Endothelial cell (in vitro differentiated cells): ENCODE data around the gene CLDN8. TPM values are rescaled to one million over a fixed set of nuclear protein-coding genes. Genes with fewer than 3 reads are reported as not detected.
A peak's percentile ranks its signal among the peaks of the same experiment; 100 is the strongest.

ENCODE experiments used
- DNase-seq: peaks from one replicate; pipeline ENCODE4 v3.0.0; 2021; ENCODE audit warnings: low spot score
- H3K27ac Mint-ChIP-seq: one replicate; pipeline ENCODE4 v1.8.0; 2021; ENCODE audit warnings: mixed read lengths, inconsistent platforms; ENCODE audit not compliant: unreplicated experiment
- H3K27me3 Mint-ChIP-seq: one replicate; pipeline ENCODE4 v1.8.0; 2021; ENCODE audit warnings: mild to moderate bottlenecking, moderate library complexity, mixed read lengths, inconsistent platforms; ENCODE audit not compliant: unreplicated experiment
- H3K36me3 Mint-ChIP-seq: one replicate; pipeline ENCODE4 v1.8.0; 2021; ENCODE audit warnings: mild to moderate bottlenecking, low read depth, mixed read lengths, inconsistent platforms; ENCODE audit not compliant: unreplicated experiment
- H3K4me1 Mint-ChIP-seq: one replicate; pipeline ENCODE4 v1.8.0; 2021; ENCODE audit warnings: mild to moderate bottlenecking, mixed read lengths, inconsistent platforms; ENCODE audit not compliant: unreplicated experiment
- H3K4me3 Mint-ChIP-seq: one replicate; pipeline ENCODE4 v1.8.0; 2021; ENCODE audit warnings: mild to moderate bottlenecking, mixed read lengths, inconsistent platforms; ENCODE audit not compliant: unreplicated experiment
- H3K9me3 Mint-ChIP-seq: one replicate; pipeline ENCODE4 v1.8.0; 2021; ENCODE audit warnings: mixed read lengths, inconsistent platforms; ENCODE audit not compliant: unreplicated experiment
- total RNA-seq: library from RNA; stranded (reverse); fragmentation: NEBNext Ultra II Directional; extraction: Animal tissue kit (Norgen Biotek cat#: 25700); gene quantifications from one replicate; pipeline ENCODE4 v1.2.1, GENCODE V29; 2021; ENCODE audit not compliant: unreplicated experiment
- TF ChIP-seq, protein P1 (sequence below): fragments of 200-600 bp; sonication (generic); IDR thresholded peaks from one replicate; pipeline ENCODE4 v1.5.0; 2021; ENCODE audit warnings: antibody characterized with exemption; ENCODE audit not compliant: unreplicated experiment

CLDN8 gene
- total RNA-seq, 1 donor from 2014 or later: not detected

GRCh38 chr21:30209601-30210000 is 6.3 kb downstream of the CLDN8 start:
- no peak for DNase-seq
- Mint-ChIP-seq H3K27me3 (no peaks in the 10 kb centered on the region), H3K4me3 (no peak overlapping the region), H3K36me3 (no peaks in the 10 kb centered on the region), H3K27ac (no peak overlapping the region), H3K9me3 (no peaks in the 10 kb centered on the region), H3K4me1 (no peaks in the 10 kb centered on the region)
- TF ChIP-seq, protein P1, sequence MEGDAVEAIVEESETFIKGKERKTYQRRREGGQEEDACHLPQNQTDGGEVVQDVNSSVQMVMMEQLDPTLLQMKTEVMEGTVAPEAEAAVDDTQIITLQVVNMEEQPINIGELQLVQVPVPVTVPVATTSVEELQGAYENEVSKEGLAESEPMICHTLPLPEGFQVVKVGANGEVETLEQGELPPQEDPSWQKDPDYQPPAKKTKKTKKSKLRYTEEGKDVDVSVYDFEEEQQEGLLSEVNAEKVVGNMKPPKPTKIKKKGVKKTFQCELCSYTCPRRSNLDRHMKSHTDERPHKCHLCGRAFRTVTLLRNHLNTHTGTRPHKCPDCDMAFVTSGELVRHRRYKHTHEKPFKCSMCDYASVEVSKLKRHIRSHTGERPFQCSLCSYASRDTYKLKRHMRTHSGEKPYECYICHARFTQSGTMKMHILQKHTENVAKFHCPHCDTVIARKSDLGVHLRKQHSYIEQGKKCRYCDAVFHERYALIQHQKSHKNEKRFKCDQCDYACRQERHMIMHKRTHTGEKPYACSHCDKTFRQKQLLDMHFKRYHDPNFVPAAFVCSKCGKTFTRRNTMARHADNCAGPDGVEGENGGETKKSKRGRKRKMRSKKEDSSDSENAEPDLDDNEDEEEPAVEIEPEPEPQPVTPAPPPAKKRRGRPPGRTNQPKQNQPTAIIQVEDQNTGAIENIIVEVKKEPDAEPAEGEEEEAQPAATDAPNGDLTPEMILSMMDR: no peak

DNA sequence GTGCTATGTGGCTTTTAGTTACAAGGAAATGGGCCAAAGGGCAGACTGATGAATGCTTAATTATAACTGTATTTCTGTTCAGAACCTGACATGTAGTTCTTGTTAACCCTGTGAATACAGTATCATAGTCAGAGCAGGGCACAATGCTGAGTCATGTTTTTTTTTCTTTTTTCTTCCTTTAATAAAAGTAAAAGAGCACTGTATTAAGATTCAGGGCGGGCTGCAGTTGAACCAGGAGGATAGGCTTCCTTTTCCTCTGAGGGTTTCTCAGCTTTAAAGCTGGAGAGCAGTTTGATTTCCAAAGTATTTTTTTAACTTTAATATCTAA is 8.7 kb downstream of the CLDN8 start:
- DNase-seq: no peak
- Mint-ChIP-seq H3K9me3 (no peaks in the 10 kb centered on the region), H3K27me3 (no peaks in the 10 kb centered on the region), H3K4me3 (no peak overlapping the region), H3K36me3 (no peaks in the 10 kb centered on the region), H3K4me1 (peaks cover 1% of the 10 kb centered on the region), H3K27ac (no peak overlapping the region)
- TF ChIP-seq, protein P1: no peak

DNA sequence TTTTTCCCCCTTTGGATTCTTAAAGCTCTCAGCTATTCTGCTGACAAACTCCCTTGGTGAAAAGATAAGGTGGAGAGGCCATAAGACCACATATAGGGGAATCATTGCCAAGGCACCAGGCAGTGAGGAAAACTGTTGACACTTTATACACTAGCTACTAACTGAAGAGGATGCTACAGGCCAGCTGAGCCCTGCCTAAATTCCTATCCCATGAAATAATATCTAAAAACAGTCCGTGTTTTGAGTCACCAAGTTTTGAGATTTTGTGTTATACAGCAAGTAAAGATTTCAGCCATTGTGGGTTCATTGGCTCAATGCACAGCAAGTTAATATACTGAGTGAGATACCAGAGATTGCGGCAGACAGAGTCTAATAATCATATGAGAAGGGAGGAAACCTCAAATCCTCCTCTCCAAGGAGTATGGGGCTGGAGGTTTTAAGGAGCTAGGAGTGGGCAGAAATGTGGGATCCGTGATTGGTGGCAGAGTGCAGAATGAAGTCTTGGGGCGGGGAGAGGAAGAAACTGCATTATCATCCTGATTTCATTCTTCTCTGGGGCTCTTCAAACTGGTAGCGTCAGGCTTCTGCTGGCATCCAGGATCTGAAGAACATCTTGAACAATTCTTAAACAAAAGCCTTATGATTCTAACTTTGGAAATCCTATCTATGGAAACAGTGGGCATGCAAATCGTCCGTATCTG is 9.2 kb downstream of the CLDN8 start:
- TF ChIP-seq, protein P1: no peak
- H3K36me3 Mint-ChIP-seq: no peaks in the 10 kb centered on the region
- no peak for DNase-seq
- H3K9me3 Mint-ChIP-seq: no peaks in the 10 kb centered on the region
- H3K27ac Mint-ChIP-seq: no peak overlapping the region
- no peak overlapping the region for H3K4me3 Mint-ChIP-seq
- H3K4me1 Mint-ChIP-seq: peaks cover 4% of the 10 kb centered on the region
- H3K27me3 Mint-ChIP-seq: no peaks in the 10 kb centered on the region

GRCh38 chr21:30200000-30200399 is 15.9 kb downstream of the CLDN8 start:
- Mint-ChIP-seq H3K36me3 (no peaks in the 10 kb centered on the region), H3K27ac (no peak overlapping the region), H3K4me1 (peaks cover 4% of the 10 kb centered on the region), H3K9me3 (no peaks in the 10 kb centered on the region), H3K4me3 (no peak overlapping the region), H3K27me3 (no peaks in the 10 kb centered on the region)
- TF ChIP-seq, protein P1: no peak
- DNase-seq: no peak

DNA sequence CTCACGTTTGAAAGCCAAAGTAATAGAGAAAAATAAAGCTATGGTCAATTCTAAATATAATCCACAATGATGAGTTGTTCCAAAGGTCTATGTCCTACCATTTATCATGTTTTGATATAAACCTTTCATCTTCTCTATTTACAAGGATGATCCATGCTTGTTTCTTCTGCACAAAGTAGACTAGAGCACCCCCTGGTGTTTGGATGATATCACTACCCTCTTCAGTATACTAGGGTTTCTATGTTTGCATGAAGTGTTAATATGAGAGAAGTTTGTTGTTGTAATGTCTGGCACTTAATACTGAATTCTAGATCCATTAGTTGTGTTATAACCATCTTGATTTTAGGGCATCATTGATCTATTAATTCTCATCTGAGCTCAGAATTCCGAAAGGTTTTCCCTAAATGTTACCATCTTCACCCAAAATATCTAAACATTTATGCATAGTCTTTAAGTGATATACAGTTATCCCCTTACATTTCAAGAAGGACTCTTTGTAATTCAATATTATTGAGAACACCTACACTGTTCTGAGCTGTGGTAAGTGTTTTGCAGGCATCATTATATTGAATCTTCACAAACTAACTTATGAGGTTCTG is 21.1 kb downstream of the CLDN8 start:
- H3K27me3 Mint-ChIP-seq: peaks cover 4% of the 10 kb centered on the region
- TF ChIP-seq, protein P1: peak; percentile 72
- H3K4me1 Mint-ChIP-seq: peaks cover 6% of the 10 kb centered on the region
- H3K36me3 Mint-ChIP-seq: no peaks in the 10 kb centered on the region
- peak; percentile 61 for DNase-seq
- no peak overlapping the region for H3K4me3 Mint-ChIP-seq
- H3K27ac Mint-ChIP-seq: no peak overlapping the region
- no peaks in the 10 kb centered on the region for H3K9me3 Mint-ChIP-seq
